Neural cell (in vitro differentiated cells): ENCODE data around the gene ITGB4.

Source experiments
- CTCF ChIP-seq: fragments of 450-650 bp; IDR thresholded peaks from 2 replicates; pipeline ENCODE4 v1.5.1; 2014; ENCODE audit warnings: antibody characterized with exemption, mild to moderate bottlenecking, moderate library complexity; ENCODE audit not compliant: poor library complexity, severe bottlenecking
- EZH2 ChIP-seq: fragments of 200-600, 300-800 bp; shearing (Covaris generic), sonication (generic); IDR thresholded peaks from 2 replicates; pipeline ENCODE4 v1.6.1; 2014; ENCODE audit warnings: antibody characterized with exemption, low read length, borderline replicate concordance, mild to moderate bottlenecking; ENCODE audit not compliant: insufficient read depth, poor library complexity, severe bottlenecking
- MXI1 ChIP-seq: fragments of 450-650 bp; conservative IDR thresholded peaks from 2 replicates; pipeline ENCODE4 v1.6.1; 2014; ENCODE audit warnings: antibody characterized with exemption, mild to moderate bottlenecking; ENCODE audit not compliant: poor library complexity, severe bottlenecking
- POLR2AphosphoS5 ChIP-seq: IDR thresholded peaks from 2 replicates; pipeline ENCODE4 v1.6.1; 2012
- SMC3 ChIP-seq: fragments of 450-650 bp; conservative IDR thresholded peaks from 2 replicates; pipeline ENCODE4 v1.6.1; 2014; ENCODE audit warnings: antibody characterized with exemption, mild to moderate bottlenecking, moderate library complexity; ENCODE audit not compliant: poor library complexity

DNA sequence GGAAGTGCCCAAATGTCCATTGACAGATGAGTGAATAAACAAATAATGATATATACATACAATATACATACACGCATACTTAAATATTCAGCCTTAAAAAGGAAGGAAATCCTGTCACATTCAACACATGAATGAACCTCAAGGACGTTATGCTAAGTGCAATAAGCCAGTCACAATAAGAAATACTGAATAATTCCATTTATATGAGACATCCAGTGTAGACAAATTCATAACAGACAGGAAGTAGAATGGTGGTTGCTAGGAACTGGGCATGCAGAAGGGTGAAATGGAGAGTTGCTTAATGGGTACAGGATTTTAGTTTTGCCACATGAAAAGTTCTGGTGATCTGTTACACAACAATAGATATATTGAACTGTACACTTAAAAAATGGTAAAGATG lies 8.8 kb upstream of the ITGB4 start:
- TF ChIP-seq CTCF, result no peak
- no peak for TF ChIP-seq EZH2
- no peak for TF ChIP-seq POLR2AphosphoS5
- TF ChIP-seq SMC3, result no peak
- TF ChIP-seq MXI1, result no peak
